HepG2 (cell line): ENCODE results near the gene DRC7. TPM values are rescaled to one million over a fixed set of nuclear protein-coding genes. Genes with fewer than 3 reads are reported as not detected.

Source experiments
- ATAC-seq: fragments of 200-7000 bp; cut with Tn5 transposase; 3 replicates; pipeline ENCODE4 v1.9.1; 2020; ENCODE audit warnings: mild to moderate bottlenecking, moderate library complexity
- BruUV-seq: library from RNA; stranded (reverse); fragments of 400-500 nt; replicated peaks from 2 replicates; lab custom pipeline; 2021; lab: Mats Ljungman, UMichigan
- CTCF ChIA-PET: fragments of 300-600 bp; formaldehyde crosslinking; extraction: SDS; loops from one replicate; lab custom pipeline; 2021; ENCODE audit warnings: low total read pairs, inconsistent platforms, low intra/inter-chr PET ratio; lab: Yijun Ruan, JAX
- POLR2A ChIA-PET: fragments of 350-600 bp; sonication (Branson Sonifier 250); formaldehyde crosslinking; loops from one replicate; lab custom pipeline; 2020; ENCODE audit warnings: antibody characterized with exemption, inconsistent platforms; lab: Yijun Ruan, JAX
- DNase-seq: peaks from one replicate; pipeline ENCODE4 v3.0.0-alpha.2; 2015; ENCODE audit warnings: low spot score
- FAIRE-seq: peaks from 3 replicates; lab custom pipeline; 2011; peaks lifted over from hg19 to GRCh38; lab: Jason Lieb, UNC
- H2AFZ ChIP-seq: one replicate; pipeline ENCODE4 v1.6.1; 2011; ENCODE audit warnings: low read length, inconsistent platforms
- H3K27ac ChIP-seq: fragments of 300-600 bp; 3 replicates; pipeline ENCODE4 v1.8.0; 2011; ENCODE audit warnings: mixed run types, mild to moderate bottlenecking, mixed read lengths, low read length, inconsistent platforms; ENCODE audit not compliant: insufficient read depth; ENCODE audit errors: extremely low read length
- H3K27me3 ChIP-seq, 2 experiments: fragments of 200-600 bp in 1 of 2; 2 replicates in 1 of 2; 3 replicates in 1 of 2; pipeline versions ENCODE4 v1.6.0 to v1.8.0; 2011; ENCODE audit warnings: low read length in 2 of 2, mild to moderate bottlenecking in 2 of 2, moderate library complexity in 2 of 2, inconsistent platforms in 1 of 2; ENCODE audit not compliant: insufficient read depth in 2 of 2, control insufficient read depth in 1 of 2
- H3K36me3 ChIP-seq, 2 experiments: fragments of 200-600 bp in 1 of 2; replicated peaks in 1 of 2; 2 replicates in 1 of 2; 3 replicates in 1 of 2; pipeline versions ENCODE4 v1.5.1 to v1.8.0; 2011; ENCODE audit warnings: low read length in 2 of 2, inconsistent platforms in 1 of 2; ENCODE audit not compliant: insufficient read depth in 2 of 2, control insufficient read depth in 1 of 2
- H3K4me1 ChIP-seq: 2 replicates; pipeline ENCODE4 v1.5.1; 2012; ENCODE audit warnings: low read length, inconsistent platforms; ENCODE audit not compliant: insufficient read depth
- H3K4me2 ChIP-seq: 2 replicates; pipeline ENCODE4 v1.6.0; 2011; ENCODE audit warnings: low read depth, low read length, inconsistent platforms
- H3K4me3 ChIP-seq, 3 experiments: fragments of 200-600 bp in 1 of 3; sonication (generic), shearing (Covaris generic) in 1 of 3; replicated peaks in 1 of 3; 2 replicates each; pipeline ENCODE4 v1.5.1; 2011 to 2016; ENCODE audit warnings: low read length in 3 of 3, inconsistent platforms in 2 of 3, low read depth in 2 of 3, mild to moderate bottlenecking in 2 of 3, control low read depth in 1 of 3, mixed read lengths in 1 of 3; ENCODE audit not compliant: insufficient read depth in 1 of 3
- H3K79me2 ChIP-seq: one replicate; pipeline ENCODE4 v1.6.1; 2011; ENCODE audit warnings: low read length, inconsistent platforms; ENCODE audit not compliant: insufficient read depth
- H3K9ac ChIP-seq: 2 replicates; pipeline ENCODE4 v1.6.0; 2011; ENCODE audit warnings: mild to moderate bottlenecking, low read depth, low read length, inconsistent platforms; ENCODE audit not compliant: insufficient read depth
- H3K9me3 ChIP-seq: 2 replicates; pipeline ENCODE4 v1.5.1; 2012; ENCODE audit warnings: mild to moderate bottlenecking, low read length
- H4K20me1 ChIP-seq: 2 replicates; pipeline ENCODE4 v1.6.0; 2011; ENCODE audit warnings: inconsistent platforms, mild to moderate bottlenecking, low read length, moderate library complexity; ENCODE audit not compliant: insufficient read depth
- GATAD2A ChIP-seq: IDR thresholded peaks from 2 replicates; pipeline ENCODE4 v1.6.1; 2016
- HNF4A ChIP-seq: sonication (generic); formaldehyde crosslinking; IDR thresholded peaks from 2 replicates; pipeline ENCODE4 v1.4.0; 2020; ENCODE audit warnings: missing genetic modification reagents
- TOPORS ChIP-seq: sonication (generic); formaldehyde crosslinking; IDR thresholded peaks from 2 replicates; pipeline ENCODE4 v1.8.0; 2023; ENCODE audit warnings: mild to moderate bottlenecking, missing genetic modification reagents
- U2AF2 ChIP-seq: fragments of 200-400 bp; formaldehyde crosslinking; IDR thresholded peaks from 2 replicates; pipeline ENCODE4 v1.6.1; 2017; ENCODE audit warnings: low read depth, mild to moderate bottlenecking, low read length
- ZFAT ChIP-seq: sonication (generic); formaldehyde crosslinking; conservative IDR thresholded peaks from 2 replicates; pipeline ENCODE4 v1.8.1; 2023; ENCODE audit warnings: missing genetic modification reagents, inconsistent platforms
- ZFX ChIP-seq: sonication (generic); formaldehyde crosslinking; IDR thresholded peaks from 2 replicates; pipeline ENCODE4 v1.4.0; 2020; ENCODE audit warnings: mild to moderate bottlenecking, low read depth, missing genetic modification reagents, moderate library complexity
- ZNF124 ChIP-seq: sonication (generic); formaldehyde crosslinking; IDR thresholded peaks from 2 replicates; pipeline ENCODE4 v1.4.0; 2020; ENCODE audit warnings: missing genetic modification reagents
- ZNF34 ChIP-seq: sonication (generic); formaldehyde crosslinking; IDR thresholded peaks from 2 replicates; pipeline ENCODE4 v1.4.0; 2020; ENCODE audit warnings: mild to moderate bottlenecking, missing genetic modification reagents, borderline replicate concordance
- ZNF709 ChIP-seq: sonication (generic); formaldehyde crosslinking; IDR thresholded peaks from 2 replicates; pipeline ENCODE4 v1.5.0; 2020; ENCODE audit warnings: mild to moderate bottlenecking, missing genetic modification reagents
- WGBS: methylation state at CpG from one replicate; pipeline ENCODE4 v1.1.6; 2017; ENCODE audit warnings: low lambda C conversion rate; 5-methylcytosine and 5-hydroxymethylcytosine counted together
- in situ Hi-C: cut with HindIII; loops from 2 replicates; pipeline ENCODE4 v1.10.0; 2017; ENCODE audit warnings: low pct_unique_long_range_greater_than_20kb; ENCODE audit not compliant: extremely low pct_ligation_motif_present
- intact Hi-C: fragments of 100-400 bp; cut with micrococcal nuclease; formaldehyde crosslinking; loops from one replicate; pipeline ENCODE4 v1.10.0; 2022; ENCODE audit not compliant: unreplicated experiment
- polyA plus RNA-seq, 8 experiments: library from polyadenylated mRNA; depleted of rRNA in 3 of 8; stranded (reverse) in 7 of 8; unstranded in 1 of 8; fragments of >200 nt; fragmentation: Illumina TruSeq in 4 of 8; extraction: Trizol in 4 of 8; gene quantifications; 2 replicates each; pipeline versions ENCODE4 v1.2.1 to v1.2.3, GENCODE V29; 2011 to 2016; ENCODE audit warnings: low read depth in 4 of 8, missing spikeins in 1 of 8, mixed read lengths in 1 of 8; ENCODE audit not compliant: insufficient read depth in 1 of 8
- total RNA-seq, 5 experiments: library from RNA; depleted of rRNA; stranded (reverse); fragments of >200 nt; fragmentation: Illumina TruSeq; extraction: Trizol; gene quantifications; 2 replicates each; pipeline ENCODE4 v1.2.3, GENCODE V29; 2016; ENCODE audit warnings: low read depth in 1 of 5
- TF ChIP-seq, protein P1 (sequence below): IDR thresholded peaks from 2 replicates; pipeline ENCODE4 v1.6.1; 2016; ENCODE audit warnings: control low read depth
- TF ChIP-seq, protein P2 (sequence below): sonication (generic); formaldehyde crosslinking; IDR thresholded peaks from 2 replicates; pipeline ENCODE4 v1.5.1; 2020; ENCODE audit warnings: mild to moderate bottlenecking, moderate library complexity, missing genetic modification reagents
- TF ChIP-seq, protein P3 (sequence below): sonication (generic); formaldehyde crosslinking; IDR thresholded peaks from 2 replicates; pipeline ENCODE4 v1.4.0; 2020; ENCODE audit warnings: mild to moderate bottlenecking, missing genetic modification reagents

The DRC7 gene
- total and polyA plus RNA-seq, 2 of the 13 experiments (the other 11 are each of a cell fraction or from before 2014, with no cell fraction given), result 2.7 to 3.4 TPM

DNA sequence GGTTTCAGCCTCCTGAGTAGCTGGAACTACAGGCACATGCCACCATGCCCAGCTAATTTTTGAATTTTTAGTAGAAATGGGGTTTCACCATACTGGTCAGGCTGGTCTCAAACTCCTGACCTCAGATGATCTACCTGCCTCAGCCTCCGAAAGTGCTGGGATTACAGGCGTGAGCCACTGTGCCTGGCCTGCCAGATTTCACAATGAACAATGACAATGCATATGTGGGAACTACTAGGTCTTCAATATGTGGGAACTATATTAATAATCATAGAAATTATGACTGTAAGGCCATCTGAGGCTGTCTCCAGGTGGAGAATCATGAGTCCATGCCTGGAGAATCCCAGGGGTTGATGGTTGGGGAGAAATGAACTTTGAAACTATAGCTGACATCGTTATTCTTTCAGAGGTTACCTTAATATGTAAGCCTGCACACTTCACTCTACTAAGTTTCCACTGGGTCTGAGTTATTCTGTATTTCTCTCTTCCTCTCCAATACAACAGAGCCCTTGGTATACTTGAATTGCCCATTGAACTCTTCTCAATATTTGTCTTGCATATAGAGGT is 7.2 kb upstream of the DRC7 start:
- no peak overlapping the region for H3K27ac ChIP-seq
- FAIRE-seq, result peak; percentile 23
- H3K4me2 ChIP-seq, result no peak overlapping the region
- DNase-seq, result no peak
- H3K79me2 ChIP-seq, result no peaks in the 10 kb centered on the region
- no peaks in the 10 kb centered on the region for H4K20me1 ChIP-seq
- H3K27me3 ChIP-seq, result no peaks in the 10 kb centered on the region
- TF ChIP-seq HNF4A (CRISPR knock-in tag) (peak; percentile 21; the same call in 1 of the 2 replicates), GATAD2A (CRISPR knock-in tag) (0 out of 2 replicates have a peak, but pooled peaks have one; percentile 2), ZFAT (CRISPR knock-in tag) (no peak)
- H3K9me3 ChIP-seq, result no peaks in the 10 kb centered on the region
- peak; percentile 15; the same call in 2 of the 3 replicates for ATAC-seq
- no peak overlapping the region for H3K4me3 ChIP-seq
- no TSS peak for BruUV-seq
- H3K9ac ChIP-seq, result no peak overlapping the region
- 38% methylated on average over 3 of the region's 3 CpGs for WGBS
- ChIA-PET CTCF (no interaction called here), POLR2A (interaction anchor here (0.7 to 2.4 kb wide), 3 partner anchors 16 to 20 kb away, joined by 3 to 12 read pairs (median 4); partner anchors contain the start of gene ADGRG3)
- in situ Hi-C loops, result no loop called here
- intact Hi-C loops, result no loop called here
- H3K36me3 ChIP-seq, result no peaks in the 10 kb centered on the region
- peaks cover 48% of the 10 kb centered on the region for H3K4me1 ChIP-seq
- no peak overlapping the region for H2AFZ ChIP-seq

DNA sequence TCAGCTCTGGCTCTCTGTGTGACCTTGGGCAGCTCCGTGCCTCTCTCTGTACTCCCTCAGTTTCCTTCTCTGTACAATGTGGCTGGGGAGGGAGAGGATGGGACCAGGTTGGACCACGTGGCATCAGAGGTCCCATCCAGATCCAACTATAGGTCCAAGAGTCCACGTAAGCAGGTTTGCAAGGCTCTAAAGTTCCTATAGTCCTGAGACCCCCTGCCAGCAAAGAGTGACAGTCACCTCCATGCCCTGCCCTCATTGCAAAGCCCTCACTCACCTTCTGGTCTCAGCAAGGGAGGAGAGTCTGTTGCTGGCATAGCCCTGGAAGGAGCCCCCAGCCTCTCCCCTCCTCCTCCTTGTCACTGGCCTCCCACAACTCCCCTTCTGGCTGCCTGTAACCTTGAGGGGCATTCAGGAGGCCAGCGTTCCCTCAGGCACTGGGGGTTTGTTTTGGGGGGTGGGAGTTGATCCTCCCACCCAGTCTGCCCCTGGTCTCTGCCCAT is 6.1 kb upstream of the DRC7 start:
- peak overlapping the region; percentile 55 for H3K4me2 ChIP-seq
- TF ChIP-seq ZNF34 (0 out of 2 replicates have a peak, but pooled peaks have one; percentile 41), ZNF124 (CRISPR knock-in tag) (no peak), U2AF2 (no peak), ZFX (CRISPR knock-in tag) (peak; percentile 24; the same call in 1 of the 2 replicates), ZNF709 (peak; percentile 41; the same call in 1 of the 2 replicates), TOPORS (CRISPR knock-in tag) (no peak)
- TF ChIP-seq, protein P1, sequence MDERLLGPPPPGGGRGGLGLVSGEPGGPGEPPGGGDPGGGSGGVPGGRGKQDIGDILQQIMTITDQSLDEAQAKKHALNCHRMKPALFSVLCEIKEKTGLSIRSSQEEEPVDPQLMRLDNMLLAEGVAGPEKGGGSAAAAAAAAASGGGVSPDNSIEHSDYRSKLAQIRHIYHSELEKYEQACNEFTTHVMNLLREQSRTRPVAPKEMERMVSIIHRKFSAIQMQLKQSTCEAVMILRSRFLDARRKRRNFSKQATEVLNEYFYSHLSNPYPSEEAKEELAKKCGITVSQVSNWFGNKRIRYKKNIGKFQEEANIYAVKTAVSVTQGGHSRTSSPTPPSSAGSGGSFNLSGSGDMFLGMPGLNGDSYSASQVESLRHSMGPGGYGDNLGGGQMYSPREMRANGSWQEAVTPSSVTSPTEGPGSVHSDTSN, result no peak
- TF ChIP-seq, protein P2, sequence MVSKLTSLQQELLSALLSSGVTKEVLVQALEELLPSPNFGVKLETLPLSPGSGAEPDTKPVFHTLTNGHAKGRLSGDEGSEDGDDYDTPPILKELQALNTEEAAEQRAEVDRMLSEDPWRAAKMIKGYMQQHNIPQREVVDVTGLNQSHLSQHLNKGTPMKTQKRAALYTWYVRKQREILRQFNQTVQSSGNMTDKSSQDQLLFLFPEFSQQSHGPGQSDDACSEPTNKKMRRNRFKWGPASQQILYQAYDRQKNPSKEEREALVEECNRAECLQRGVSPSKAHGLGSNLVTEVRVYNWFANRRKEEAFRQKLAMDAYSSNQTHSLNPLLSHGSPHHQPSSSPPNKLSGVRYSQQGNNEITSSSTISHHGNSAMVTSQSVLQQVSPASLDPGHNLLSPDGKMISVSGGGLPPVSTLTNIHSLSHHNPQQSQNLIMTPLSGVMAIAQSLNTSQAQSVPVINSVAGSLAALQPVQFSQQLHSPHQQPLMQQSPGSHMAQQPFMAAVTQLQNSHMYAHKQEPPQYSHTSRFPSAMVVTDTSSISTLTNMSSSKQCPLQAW (CRISPR knock-in tag), result 0 out of 2 replicates have a peak, but pooled peaks have one; percentile 44
- TF ChIP-seq, protein P3, sequence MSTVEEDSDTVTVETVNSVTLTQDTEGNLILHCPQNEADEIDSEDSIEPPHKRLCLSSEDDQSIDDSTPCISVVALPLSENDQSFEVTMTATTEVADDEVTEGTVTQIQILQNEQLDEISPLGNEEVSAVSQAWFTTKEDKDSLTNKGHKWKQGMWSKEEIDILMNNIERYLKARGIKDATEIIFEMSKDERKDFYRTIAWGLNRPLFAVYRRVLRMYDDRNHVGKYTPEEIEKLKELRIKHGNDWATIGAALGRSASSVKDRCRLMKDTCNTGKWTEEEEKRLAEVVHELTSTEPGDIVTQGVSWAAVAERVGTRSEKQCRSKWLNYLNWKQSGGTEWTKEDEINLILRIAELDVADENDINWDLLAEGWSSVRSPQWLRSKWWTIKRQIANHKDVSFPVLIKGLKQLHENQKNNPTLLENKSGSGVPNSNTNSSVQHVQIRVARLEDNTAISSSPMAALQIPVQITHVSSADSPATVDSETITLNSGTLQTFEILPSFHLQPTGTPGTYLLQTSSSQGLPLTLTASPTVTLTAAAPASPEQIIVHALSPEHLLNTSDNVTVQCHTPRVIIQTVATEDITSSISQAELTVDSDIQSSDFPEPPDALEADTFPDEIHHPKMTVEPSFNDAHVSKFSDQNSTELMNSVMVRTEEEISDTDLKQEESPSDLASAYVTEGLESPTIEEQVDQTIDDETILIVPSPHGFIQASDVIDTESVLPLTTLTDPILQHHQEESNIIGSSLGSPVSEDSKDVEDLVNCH (CRISPR knock-in tag), result no peak

More for the DNA sequence above, 6.1 kb upstream of the DRC7 start:
- H3K27me3 ChIP-seq, result no peaks in the 10 kb centered on the region
- WGBS, result 6% methylated on average over 2 of the region's 4 CpGs
- DNase-seq, result no peak
- no peak overlapping the region for H2AFZ ChIP-seq
- H3K4me3 ChIP-seq, result peak overlapping the region in 1 of 3 experiments; percentile 33; a peak in 1 of 6 replicates
- H3K27ac ChIP-seq, result no peak overlapping the region
- CTCF ChIA-PET, result no interaction called here
- peak; percentile 31 for ATAC-seq
- in situ Hi-C loops, result no loop called here
- BruUV-seq, result no TSS peak
- no peaks in the 10 kb centered on the region for H4K20me1 ChIP-seq
- H3K4me1 ChIP-seq, result peaks cover 59% of the 10 kb centered on the region
- H3K79me2 ChIP-seq, result no peaks in the 10 kb centered on the region
- FAIRE-seq, result peak; percentile 30
- intact Hi-C loops, result no loop called here
- POLR2A ChIA-PET, result interaction anchor here (0.9 to 2.4 kb wide), 5 partner anchors 12 to 47 kb away, joined by 3 to 12 read pairs (median 7); partner anchors contain the start of genes ADGRG3 and KATNB1
- no peaks in the 10 kb centered on the region for H3K36me3 ChIP-seq
- H3K9ac ChIP-seq, result 0 out of 2 replicates have a peak overlapping the region, but pooled peaks have one; percentile 7
- no peaks in the 10 kb centered on the region for H3K9me3 ChIP-seq
